HG02798 (cell line): ENCODE results near the gene SNED1.
A peak's percentile ranks its signal among the peaks of the same experiment; 100 is the strongest.
"Not testable (repeated sequence)": the region's sequence is repeated elsewhere in the genome, so short reads cannot be mapped to it uniquely, and the experiment has no call there.

Experiments
- ATAC-seq: cut with Tn5 transposase; IDR thresholded peaks from one replicate; pipeline ENCODE4 v1.9.1; 2021; ENCODE audit warnings: mild to moderate bottlenecking; ENCODE audit not compliant: unreplicated experiment, poor library complexity

SNED1 gene

DNA sequence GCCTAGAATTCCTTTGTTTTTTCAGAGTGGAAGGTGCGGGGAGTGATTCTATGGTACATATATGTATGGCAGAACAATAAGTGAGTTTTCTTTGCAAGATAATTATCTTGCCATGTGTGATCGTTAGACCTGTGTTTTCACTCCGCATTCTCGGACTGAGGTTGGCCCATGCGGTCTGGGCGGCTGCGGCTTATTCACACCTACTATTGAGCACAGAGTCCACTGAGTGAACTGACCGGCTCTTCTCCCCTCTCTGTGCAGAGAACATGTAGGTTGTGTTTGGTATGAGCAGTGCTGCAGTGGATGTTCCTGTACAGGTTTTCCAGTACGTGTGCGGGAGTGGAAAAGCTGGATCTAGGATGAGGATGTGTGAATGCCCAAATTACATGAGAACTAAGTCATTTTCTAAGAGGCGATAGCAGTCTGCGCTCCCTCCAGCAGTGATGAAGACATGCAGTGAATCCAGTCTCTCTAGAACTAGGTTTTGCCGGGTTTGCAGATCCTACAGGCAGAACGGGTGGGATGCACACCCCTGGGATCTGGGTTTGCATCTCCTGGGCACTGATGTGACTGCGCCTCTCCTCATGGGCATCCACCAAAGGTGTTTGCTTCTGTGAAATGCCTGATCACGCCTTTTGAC, 76.6 kb downstream of the SNED1 start:
- no peak for ATAC-seq

GRCh38 chr2:241080405-241081189, 82.2 kb downstream of the SNED1 start:
- ATAC-seq: no peak

- no peak for ATAC-seq
Measured at GRCh38 chr2:241081190-241081642, 82.8 kb downstream of the SNED1 start.

GRCh38 chr2:241081643-241082340, 83.4 kb downstream of the SNED1 start:
- ATAC-seq: no peak

DNA sequence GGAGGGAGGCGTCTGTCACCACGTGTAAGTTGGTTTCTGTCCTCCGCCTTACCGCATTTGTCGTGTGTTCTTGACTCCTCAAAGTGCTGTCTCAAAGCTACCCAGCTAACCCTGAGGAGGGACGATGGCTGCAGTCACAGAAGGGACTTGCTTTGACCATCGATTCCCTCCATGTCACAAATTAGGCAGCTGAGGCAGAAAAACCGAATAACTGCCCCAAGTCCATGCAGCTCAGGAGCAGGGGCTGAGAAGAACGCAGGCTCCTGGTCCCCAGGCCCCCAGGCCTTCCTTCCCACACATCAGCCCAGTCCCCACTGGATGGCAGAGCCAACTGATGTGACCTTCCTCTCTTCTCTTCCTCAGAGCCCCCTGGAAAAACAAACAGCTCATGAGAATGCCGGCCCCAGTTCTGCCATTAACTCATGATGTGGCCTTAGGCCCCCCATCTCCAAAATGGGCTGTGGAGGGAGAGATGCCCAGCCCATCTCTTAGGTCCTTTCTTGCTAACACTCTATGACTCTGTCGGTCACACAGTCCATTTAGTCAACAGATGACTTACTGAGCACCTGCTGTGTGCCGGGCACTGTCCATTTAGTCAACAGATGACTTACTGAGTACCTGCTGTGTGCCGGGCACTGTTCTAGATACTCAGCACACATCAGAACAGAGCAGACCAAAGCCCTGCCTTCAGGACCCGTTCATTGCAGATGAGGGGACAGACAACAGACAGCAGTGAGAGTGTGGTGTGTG, 84.1 kb downstream of the SNED1 start:
- no peak for ATAC-seq

- ATAC-seq: no peak
Measured at GRCh38 chr2:241083091-241083415, 84.6 kb downstream of the SNED1 start.

DNA sequence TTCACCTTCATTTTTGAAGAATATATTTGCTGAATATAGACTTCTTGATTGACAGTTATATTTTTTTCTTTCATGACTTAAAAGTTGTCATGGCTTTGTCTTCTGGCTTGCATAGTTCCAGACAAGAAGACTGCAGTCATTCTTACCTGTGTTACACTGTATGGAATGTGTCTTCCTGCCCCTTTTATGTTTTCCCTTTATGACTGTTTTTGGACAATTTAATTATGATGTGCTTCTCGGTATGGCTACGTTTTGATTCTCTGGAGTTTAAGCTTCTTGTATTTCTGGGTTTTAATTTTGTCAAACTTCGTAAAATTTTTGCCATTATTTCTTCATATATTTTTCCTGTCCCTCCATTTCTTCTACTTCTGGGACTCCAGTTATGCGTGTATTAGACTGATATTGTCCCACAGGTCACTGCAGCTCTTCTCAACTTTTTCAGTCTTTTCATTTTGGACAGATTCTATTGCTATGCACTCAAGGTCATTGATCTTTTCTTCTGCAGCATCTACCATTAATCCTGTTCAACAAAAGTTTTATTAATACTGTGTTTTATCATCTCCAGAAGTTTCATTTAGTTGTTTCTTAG, 86.5 kb downstream of the SNED1 start:
- ATAC-seq: no peak

DNA sequence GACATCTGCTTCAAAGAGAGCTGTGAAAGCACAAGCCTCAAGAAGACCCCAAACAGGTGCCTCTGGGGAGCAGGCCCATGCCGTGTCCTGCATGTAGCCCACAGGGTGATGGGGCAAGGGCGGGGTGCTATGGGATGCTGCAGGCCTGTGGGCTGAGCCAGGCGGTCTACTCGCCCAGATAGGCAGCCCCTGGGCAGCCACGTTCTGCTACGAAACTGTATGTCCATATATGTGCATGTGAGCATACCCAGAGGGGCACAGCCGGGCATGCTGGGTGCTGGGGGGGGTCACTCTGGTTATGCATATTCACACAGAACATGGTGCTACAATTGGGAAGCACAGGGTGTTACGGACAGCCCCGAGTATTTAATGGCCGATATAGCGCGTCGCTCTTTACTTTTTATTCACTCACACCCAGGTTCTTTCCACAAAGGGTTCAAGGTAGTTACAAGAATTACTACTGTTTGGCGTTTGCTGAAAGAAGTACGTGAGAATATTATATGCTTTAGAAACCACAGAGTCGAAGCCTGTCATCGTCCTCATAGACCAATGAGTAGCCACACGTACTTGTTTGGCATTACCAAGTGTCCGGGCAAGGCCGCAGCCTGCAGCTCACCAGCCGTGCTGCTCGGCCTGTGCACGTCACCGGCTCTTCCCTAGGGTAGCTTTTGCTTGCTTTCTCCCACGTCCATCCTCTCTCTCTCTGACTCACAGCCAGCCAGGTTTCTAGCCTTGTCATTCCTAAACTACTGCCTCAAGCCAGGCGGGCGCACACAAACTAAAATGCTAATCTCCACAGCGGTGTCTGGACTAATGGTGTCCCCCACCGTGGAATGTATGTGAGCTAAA, 89.2 kb downstream of the SNED1 start:
- peak; percentile 75 for ATAC-seq

- ATAC-seq: peak; percentile 36
Measured at GRCh38 chr2:241088376-241088775, 90.0 kb downstream of the SNED1 start.

DNA sequence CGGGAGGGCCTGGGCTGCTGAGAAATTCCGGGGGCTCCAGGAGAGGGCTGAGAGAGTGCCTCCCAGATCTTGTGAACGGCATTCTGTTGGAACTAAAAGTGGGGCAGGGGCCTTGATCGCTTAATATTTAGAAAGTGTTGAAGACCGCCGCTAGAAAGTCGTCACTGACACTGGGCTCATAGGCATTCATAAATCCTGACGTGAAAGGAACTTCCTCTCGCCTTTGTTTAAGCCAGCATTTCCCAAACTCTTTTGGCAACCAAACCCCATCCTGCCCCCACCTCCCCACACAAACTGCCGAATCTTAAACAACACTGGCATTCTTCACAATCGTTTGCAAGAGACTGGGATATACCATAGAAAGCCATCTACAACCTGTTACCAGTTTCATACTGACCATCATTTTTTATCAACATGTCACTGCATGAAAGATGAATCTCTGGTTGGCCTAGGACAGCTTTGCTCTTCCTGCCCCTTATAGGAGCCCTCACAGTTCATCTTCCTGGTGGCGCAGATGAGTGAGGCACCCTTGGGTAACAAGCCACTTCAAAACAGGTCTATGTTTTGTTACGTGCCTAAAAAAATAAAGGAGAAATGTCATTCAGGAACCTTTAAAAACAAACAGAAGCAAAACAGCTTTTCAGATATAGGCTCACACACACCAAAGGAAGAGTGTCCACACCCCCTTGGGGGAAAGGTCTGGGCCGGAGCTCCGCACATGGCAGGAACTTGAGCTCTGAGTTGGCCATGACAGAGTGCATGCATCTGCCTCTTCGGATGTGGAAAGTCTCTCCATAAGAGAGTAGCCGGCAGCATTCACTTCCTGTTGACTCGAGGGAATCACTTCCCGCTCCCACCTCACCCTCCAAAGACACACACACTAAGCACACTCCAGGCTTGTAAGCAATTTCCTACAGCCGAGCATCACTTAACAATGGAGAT, 90.6 kb downstream of the SNED1 start:
- ATAC-seq: no peak

- ATAC-seq: no peak
Measured at GRCh38 chr2:241091201-241091600, 92.8 kb downstream of the SNED1 start.

DNA sequence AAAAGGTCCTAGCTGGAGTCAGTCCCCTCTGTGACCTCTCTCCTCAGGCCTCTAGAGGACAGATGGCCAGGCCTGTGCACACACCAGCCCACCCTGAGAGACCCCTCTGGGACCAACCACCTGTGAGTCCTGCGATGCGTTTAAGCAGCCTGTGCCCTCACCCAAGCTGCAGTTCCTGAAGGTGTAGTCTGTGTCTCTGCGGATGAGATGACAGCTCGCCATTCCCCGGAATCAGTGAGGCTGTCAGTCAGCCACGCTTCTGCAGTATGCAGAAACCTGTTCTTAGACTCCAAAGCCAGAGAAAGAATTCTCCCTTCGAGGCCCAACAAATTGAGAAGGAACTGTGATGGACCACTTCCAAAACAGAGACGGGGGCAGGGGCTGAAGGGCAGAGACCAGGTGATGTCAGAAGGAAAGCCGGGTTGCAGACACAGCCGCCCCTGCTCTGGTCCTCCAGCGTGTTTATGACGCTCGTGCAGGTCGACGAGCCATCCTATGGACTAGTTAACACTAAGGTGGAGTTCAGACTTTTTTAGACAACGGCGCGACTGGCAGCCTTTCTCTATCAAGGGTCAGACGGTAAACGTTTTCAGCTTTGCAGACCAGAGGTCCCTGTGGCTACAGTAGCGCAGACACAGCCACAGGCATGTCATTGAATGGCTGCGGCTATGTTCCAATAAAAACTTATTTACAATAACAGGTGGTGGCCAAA, 93.5 kb downstream of the SNED1 start:
- no peak for ATAC-seq

- ATAC-seq: no peak
Measured at GRCh38 chr2:241092677-241093076, 94.3 kb downstream of the SNED1 start.

DNA sequence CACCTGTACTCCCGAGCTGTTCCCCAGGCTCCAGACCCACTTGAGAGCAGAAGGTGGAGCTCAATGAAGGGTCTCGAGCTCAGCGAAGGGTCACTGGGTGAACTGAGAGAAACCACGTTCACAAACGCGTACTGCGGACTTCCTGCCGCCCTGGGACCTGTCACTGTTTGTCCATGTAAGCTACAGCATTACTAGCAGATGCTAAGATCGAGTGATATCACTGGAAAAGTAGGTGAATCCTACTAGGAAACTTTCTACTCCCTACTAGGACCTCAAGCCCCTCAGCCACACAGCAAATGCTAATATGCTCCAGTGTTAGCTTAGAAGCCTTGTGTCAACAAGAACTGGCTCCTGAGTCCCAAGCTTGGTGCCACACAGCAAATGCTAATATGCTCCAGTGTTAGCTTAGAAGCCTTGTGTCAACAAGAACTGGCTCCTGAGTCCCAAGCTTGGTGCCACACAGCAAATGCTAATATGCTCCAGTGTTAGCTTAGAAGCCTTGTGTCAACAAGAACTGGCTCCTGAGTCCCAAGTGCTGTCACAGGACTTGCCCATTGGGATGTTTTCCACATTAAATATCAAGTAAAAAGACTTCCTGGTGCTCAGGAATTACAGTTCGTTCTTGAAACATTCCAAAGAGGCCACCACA, 94.8 kb downstream of the SNED1 start:
- not testable (repeated sequence) for ATAC-seq

- ATAC-seq: no peak
Measured at GRCh38 chr2:241094172-241094571, 95.8 kb downstream of the SNED1 start.

DNA sequence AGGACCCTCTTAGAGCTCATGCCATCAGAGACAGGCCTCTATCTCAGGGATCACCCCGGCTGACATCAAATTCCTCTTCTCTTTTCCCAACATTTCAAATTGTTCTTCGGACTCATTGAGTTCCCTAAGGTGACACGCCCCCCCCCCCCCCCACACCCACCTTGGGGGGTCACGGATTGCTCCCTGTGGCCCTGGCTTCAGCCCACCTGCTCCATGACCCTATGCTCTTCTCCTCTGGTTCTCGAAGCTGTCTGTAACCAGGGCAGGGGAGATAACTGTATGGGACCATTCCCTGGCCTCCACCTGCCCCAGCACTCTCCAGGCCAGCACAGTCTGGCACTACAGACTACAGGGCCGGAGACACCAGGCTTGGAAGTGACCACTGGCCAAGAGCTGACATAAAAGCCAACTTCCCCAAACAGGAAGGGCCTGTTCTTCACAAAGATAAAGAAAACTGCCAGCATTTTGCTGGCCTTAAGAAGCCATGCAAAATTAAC, 96.6 kb downstream of the SNED1 start:
- no peak for ATAC-seq
